NCI-H226 (cell line): ENCODE results near the gene FRMD4B.

Source experiments
- DNase-seq: peaks from one replicate; pipeline ENCODE4 v3.0.0-alpha.2; 2015

Gene FRMD4B

GRCh38 chr3:69385723-69386555 lies at the start of gene FRMD4B:
TSS of gene FRMD4B (minus strand) at chr3:69386088. CDS start at chr3:69385989, 99 bp downstream.
- DNase-seq: no peak

DNA sequence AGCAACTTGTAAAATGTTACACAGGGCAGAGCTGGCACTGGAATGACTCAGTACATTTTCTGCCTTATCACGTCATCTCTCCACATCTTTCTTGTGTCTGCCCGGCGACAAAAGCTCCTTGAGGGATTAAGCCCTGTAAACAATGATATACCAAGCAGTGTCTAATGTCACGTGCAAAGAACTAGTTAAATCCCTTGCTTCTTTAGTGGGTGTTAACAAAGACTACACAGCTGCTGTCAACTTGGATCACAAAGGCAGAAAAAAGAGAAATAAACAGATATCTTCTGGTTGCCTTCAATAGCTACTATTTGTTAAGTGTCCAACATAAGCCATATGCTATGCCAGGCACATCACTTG lies 48.1 kb upstream of the FRMD4B start:
- DNase-seq: no peak

DNA sequence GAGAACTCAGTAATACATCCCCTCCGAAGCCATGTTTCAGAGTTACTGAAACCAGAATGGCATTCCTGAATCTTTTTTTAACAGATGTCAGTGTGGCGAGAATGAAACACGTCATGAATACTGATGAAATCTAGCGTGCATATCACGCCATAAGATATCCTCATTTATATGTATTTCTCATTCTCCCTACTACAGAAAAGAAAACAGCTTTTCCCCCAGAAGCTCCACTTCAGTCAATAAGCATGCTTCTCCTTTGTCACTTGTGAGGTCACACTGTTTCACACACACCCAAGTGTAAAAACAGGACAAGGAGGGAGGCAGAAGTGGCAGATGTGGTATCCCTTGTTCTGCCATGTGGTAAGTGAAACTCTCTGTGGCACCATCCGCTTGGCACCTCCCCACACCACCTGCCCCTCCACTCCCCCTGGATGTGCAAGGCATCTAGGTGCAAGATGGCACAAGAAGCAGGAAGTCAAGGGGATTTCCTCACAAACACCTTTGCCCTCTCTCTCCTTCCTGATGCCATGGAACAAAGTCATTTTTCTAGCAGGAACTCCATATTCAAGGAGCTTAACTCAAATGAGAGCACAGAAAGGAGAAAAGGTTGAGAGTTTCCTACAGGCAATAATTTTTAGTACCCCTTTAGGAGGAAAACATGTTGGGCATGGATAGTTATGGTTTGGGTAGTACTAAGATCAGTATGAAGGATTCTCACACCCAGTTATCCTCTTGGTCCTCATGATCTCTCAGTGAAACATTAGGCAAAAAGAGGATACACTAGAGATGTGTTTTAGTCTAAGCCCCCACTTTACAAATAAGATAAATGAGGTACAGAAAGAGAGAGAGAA lies 47.5 kb upstream of the FRMD4B start:
- no peak for DNase-seq

- no peak for DNase-seq
Observed at GRCh38 chr3:69428657-69429255, 42.9 kb upstream of the FRMD4B start.

DNA sequence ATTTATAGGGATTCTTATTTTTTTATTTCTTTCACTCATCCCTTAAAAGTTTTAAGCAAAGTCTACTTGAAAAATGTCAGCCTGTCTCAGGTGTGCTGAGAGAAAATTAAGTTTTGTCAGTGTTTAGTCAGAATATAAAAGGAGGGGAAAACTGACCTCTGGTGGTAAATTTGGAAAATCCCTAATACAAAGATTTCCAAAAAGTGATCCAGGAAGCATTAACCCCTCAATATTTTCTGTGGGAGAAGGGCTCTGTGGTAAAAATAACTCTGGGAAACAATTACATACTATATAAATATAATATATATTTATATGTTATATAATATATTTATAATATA lies 41.0 kb upstream of the FRMD4B start:
- no peak for DNase-seq

DNA sequence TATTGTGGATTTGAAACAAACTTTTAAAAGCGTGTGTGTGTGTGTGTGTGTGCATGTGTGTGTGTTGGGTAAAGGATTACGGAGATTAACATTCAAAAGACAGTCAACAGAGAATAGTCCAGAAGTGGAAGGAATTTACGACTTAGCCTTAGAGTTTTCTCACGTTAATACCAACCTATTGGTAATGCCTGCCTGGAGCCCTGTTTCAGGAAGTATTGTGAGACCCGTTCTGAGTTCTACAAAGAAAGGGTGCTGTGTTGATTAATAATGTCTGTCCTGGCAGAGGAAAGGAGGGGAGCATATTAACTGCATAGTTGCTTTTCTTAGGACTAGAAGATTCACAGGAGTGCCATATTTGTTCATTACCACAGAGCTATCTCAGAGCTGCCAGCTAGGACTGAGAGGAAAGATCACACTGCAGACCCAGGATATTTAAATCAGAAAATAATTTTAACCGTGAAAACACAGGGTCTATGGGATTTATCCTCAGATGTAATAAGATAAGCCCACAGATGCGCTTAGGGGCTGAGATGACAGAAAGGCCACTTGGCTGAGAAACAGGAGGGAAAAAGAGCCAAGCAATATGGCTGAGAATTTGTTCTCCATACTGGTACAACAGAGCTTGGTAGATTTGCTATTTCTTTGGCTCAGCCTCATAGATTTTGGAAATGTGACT lies 40.5 kb upstream of the FRMD4B start:
- DNase-seq: no peak

GRCh38 chr3:69425249-69425648 lies 39.4 kb upstream of the FRMD4B start:
- DNase-seq: peak; percentile 16

GRCh38 chr3:69423463-69424155 lies 37.7 kb upstream of the FRMD4B start:
- DNase-seq: no peak

GRCh38 chr3:69422751-69423150 lies 36.9 kb upstream of the FRMD4B start:
- peak; percentile 23 for DNase-seq

- peak; percentile 13 for DNase-seq
Observed at GRCh38 chr3:69420781-69421520, 35.1 kb upstream of the FRMD4B start.

GRCh38 chr3:69419276-69419675 lies 33.4 kb upstream of the FRMD4B start:
- DNase-seq: no peak

GRCh38 chr3:69417541-69418078 lies 31.7 kb upstream of the FRMD4B start:
- no peak for DNase-seq

GRCh38 chr3:69413551-69414207 lies 27.8 kb upstream of the FRMD4B start:
- no peak for DNase-seq

GRCh38 chr3:69411346-69411745 lies 25.5 kb upstream of the FRMD4B start:
- peak; percentile 47 for DNase-seq

DNA sequence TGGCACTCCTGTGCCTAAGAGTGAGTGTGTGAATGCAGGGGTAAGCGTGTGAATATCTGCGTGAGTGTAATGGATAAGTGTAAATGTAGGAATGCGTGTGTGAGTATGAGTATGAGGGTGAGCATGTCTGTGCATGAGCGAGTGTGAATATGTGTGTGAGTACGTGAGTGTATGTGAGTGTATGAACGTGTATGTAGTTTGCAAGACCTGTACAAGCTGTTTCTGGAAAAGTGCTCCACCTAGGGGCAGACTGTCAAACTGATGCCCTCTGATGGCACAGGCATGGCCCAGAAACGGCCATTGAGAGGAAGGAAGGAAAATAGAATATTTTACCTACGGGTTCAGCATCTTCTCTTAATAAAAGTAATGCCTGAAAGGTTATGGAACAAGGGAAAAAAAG lies 24.4 kb upstream of the FRMD4B start:
- peak; percentile 39 for DNase-seq

DNA sequence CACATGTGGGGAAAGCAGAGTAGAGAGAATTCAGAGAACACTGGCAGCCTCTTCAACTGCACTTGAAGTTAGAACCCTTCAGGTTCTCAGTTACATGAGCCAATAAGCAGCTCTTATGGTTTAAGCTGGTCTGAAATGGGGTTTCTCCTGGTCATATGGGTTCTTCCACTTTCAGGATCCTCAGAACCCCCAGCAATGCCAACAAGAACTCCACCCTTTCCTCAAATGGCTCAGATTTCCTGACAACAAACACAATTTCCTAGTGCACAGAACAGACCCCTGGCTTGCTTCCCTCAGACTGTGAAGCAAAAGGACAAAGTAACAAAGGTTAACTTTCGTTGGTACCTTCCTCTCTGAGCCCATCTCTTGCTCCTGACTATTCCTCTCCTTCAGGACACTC lies 23.9 kb upstream of the FRMD4B start:
- no peak for DNase-seq

DNA sequence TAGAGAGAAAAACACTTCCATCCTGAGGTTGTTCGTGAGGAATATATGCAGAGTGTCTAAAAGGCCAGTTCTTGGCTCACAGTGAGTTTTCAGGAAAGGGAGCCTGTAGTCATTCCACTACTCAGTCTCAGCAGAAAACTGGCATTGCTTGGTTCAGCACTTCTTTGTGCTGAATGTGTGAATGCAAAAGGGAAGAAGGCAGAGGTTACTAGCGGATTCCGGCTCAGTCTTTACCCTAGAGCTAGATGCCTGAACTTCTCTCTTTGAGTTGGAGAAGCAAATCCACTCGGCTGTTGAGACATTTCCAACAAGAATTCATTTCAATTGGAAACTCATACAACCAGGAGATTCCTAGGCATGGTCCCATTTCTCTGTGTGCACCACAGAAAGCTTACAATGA lies 23.1 kb upstream of the FRMD4B start:
- DNase-seq: no peak

GRCh38 chr3:69408542-69408941 lies 22.7 kb upstream of the FRMD4B start:
- no peak for DNase-seq

GRCh38 chr3:69407908-69408307 lies 22.0 kb upstream of the FRMD4B start:
- no peak for DNase-seq

DNA sequence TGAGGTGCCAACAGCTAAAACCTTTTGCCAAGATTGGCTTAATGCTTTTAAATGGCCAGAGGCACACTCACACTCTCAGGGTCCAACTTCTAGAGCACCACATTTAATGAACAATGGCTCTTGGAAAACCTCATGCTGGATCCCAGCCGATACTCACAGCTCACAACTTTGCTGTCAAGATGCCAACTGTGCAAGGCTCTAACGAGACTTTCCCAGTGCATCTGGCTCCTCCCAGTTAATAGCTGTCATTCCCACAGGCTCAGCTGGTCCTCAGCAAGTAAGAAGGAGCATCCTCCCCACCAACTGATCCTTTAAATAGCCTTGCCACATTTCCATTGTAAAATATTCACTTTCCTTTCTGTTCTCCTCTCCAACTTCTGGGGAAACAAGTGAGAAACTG lies 20.3 kb upstream of the FRMD4B start:
- no peak for DNase-seq

GRCh38 chr3:69405067-69405466 lies 19.2 kb upstream of the FRMD4B start:
- no peak for DNase-seq
